HL-60/S4 treated with retinoic acid at 250 ng/mL for 4 days and 3 days (cell line): ENCODE measurements around the gene MYL5.
"Not testable (repeated sequence)": the region's sequence is repeated elsewhere in the genome, so short reads cannot be mapped to it uniquely, and the experiment has no call there.

Source experiments
- in situ Hi-C: fragments of 300-500 bp; cut with MboI; formaldehyde crosslinking; loops from 2 replicates; pipeline ENCODE4 v1.7.0; 2022; ENCODE audit warnings: low sequenced_read_pairs

The MYL5 gene

GRCh38 chr4:704971-705277 lies 30.6 kb downstream of the MYL5 start:
- in situ Hi-C loops, result no loop called here

- in situ Hi-C loops, result no loop called here
Observed at GRCh38 chr4:705278-706082, 31.1 kb downstream of the MYL5 start, which contains the start of gene PCGF3. TSS of gene PCGF3 (plus strand) at chr4:705832. CDS start at chr4:733681, 27,849 bp downstream.

GRCh38 chr4:706083-706633 lies 31.8 kb downstream of the MYL5 start:
- in situ Hi-C loops, result not testable (repeated sequence)

- in situ Hi-C loops, result no loop called here
Observed at GRCh38 chr4:706834-707598, 32.7 kb downstream of the MYL5 start.

GRCh38 chr4:707929-708630 lies 33.7 kb downstream of the MYL5 start:
- in situ Hi-C loops, result no loop called here

- in situ Hi-C loops, result no loop called here
Observed at GRCh38 chr4:708631-708933, 34.2 kb downstream of the MYL5 start.

GRCh38 chr4:709348-709747 lies 35.0 kb downstream of the MYL5 start:
- in situ Hi-C loops, result no loop called here

- in situ Hi-C loops, result no loop called here
Observed at GRCh38 chr4:710116-710515, 35.8 kb downstream of the MYL5 start.

GRCh38 chr4:710916-711315 lies 36.6 kb downstream of the MYL5 start:
- in situ Hi-C loops, result no loop called here

GRCh38 chr4:712093-712492 lies 37.8 kb downstream of the MYL5 start:
- in situ Hi-C loops, result no loop called here

GRCh38 chr4:712916-713632 lies 38.7 kb downstream of the MYL5 start:
- in situ Hi-C loops, result no loop called here

- in situ Hi-C loops, result no loop called here
Observed at GRCh38 chr4:714087-714486, 39.7 kb downstream of the MYL5 start.

- in situ Hi-C loops, result no loop called here
Observed at GRCh38 chr4:717601-718320, 43.4 kb downstream of the MYL5 start.

- in situ Hi-C loops, result no loop called here
Observed at GRCh38 chr4:718460-718859, 44.1 kb downstream of the MYL5 start.

- in situ Hi-C loops, result no loop called here
Observed at GRCh38 chr4:720111-720860, 45.9 kb downstream of the MYL5 start.

- in situ Hi-C loops, result no loop called here
Observed at GRCh38 chr4:721261-722168, 47.2 kb downstream of the MYL5 start.

GRCh38 chr4:722169-722725 lies 47.9 kb downstream of the MYL5 start:
- in situ Hi-C loops, result no loop called here

GRCh38 chr4:722851-723360 lies 48.6 kb downstream of the MYL5 start:
- in situ Hi-C loops, result no loop called here
